K562 (cell line): Measurements from ENCODE around the gene SF3A2. TPM values are rescaled to one million over a fixed set of nuclear protein-coding genes. Genes with fewer than 3 reads are reported as not detected.

ENCODE experiments used
- SRSF9 ChIP-seq: fragments of 200-400 bp; formaldehyde crosslinking; IDR thresholded peaks from 2 replicates; pipeline ENCODE4 v1.6.1; 2017; ENCODE audit warnings: low read depth, low read length, borderline replicate concordance
- ZNF217 ChIP-seq: sonication (generic); formaldehyde crosslinking; IDR thresholded peaks from 2 replicates; pipeline ENCODE4 v1.8.0; 2022; ENCODE audit warnings: mild to moderate bottlenecking, missing genetic modification reagents
- ZNF253 ChIP-seq: fragments of 250-450 bp; sonication (Bioruptor Pico); conservative IDR thresholded peaks from 2 replicates; pipeline ENCODE4 v1.6.1; 2021; ENCODE audit warnings: mild to moderate bottlenecking
- ZNF583 ChIP-seq: fragments of 250-450 bp; sonication (Bioruptor Pico); IDR thresholded peaks from 2 replicates; pipeline ENCODE4 v1.4.0; 2020
- ZNF764 ChIP-seq: fragments of 250-450 bp; sonication (Bioruptor Pico); IDR thresholded peaks from 2 replicates; pipeline ENCODE4 v1.4.0; 2020; ENCODE audit warnings: low read depth, mild to moderate bottlenecking, moderate library complexity
- polyA plus RNA-seq, 8 experiments: library from polyadenylated mRNA; depleted of rRNA in 4 of 8; stranded (reverse) in 5 of 8; unstranded in 3 of 8; fragments of >200 nt; fragmentation: Nextera tagmentation in 2 of 8; fragmentation: Illumina TruSeq in 1 of 8; extraction: Ambion mirVana in 2 of 8; extraction: Trizol in 1 of 8; gene quantifications; 2 replicates each; pipeline versions ENCODE4 v1.2.1 to v1.2.3, GENCODE V29; 2011 to 2014; ENCODE audit warnings: inconsistent platforms in 1 of 8, missing spikeins in 1 of 8
- total RNA-seq, 7 experiments: library from RNA; depleted of rRNA in 6 of 7; stranded (reverse); fragments of >200 nt in 6 of 7; fragmentation: Illumina TruSeq in 2 of 7; extraction: Trizol in 2 of 7; gene quantifications; 2 replicates each; pipeline versions ENCODE4 v1.2.1 to v1.2.3, GENCODE V29; 2011 to 2021; ENCODE audit warnings: low replicate concordance in 1 of 7
- TF ChIP-seq, protein P1 (sequence below): fragments of 150-350 bp; conservative IDR thresholded peaks from 2 replicates; pipeline ENCODE4 v1.6.1; 2014; ENCODE audit warnings: low read length
- TF ChIP-seq, protein P2 (sequence below), 2 experiments: fragments of 450-650 bp in 1 of 2; sonication (generic) in 1 of 2; formaldehyde crosslinking in 1 of 2; IDR thresholded peaks in 1 of 2; conservative IDR thresholded peaks in 1 of 2; 2 replicates each; pipeline versions ENCODE4 v1.6.1 to v1.8.1; 2016 to 2023; ENCODE audit warnings: mild to moderate bottlenecking in 2 of 2, moderate library complexity in 2 of 2, inconsistent platforms in 1 of 2, missing genetic modification reagents in 1 of 2
- TF ChIP-seq, protein P3 (sequence below): fragments of 250-450 bp; sonication (Bioruptor Pico); IDR thresholded peaks from 2 replicates; pipeline ENCODE4 v1.8.0; 2022; ENCODE audit warnings: moderate library complexity, mild to moderate bottlenecking, inconsistent platforms

The SF3A2 gene
- total and polyA plus RNA-seq, 9 of the 15 experiments (the other 6 are each of a cell fraction or from before 2014, with no cell fraction given): 0.17 to 194 (median 22.8) TPM

DNA sequence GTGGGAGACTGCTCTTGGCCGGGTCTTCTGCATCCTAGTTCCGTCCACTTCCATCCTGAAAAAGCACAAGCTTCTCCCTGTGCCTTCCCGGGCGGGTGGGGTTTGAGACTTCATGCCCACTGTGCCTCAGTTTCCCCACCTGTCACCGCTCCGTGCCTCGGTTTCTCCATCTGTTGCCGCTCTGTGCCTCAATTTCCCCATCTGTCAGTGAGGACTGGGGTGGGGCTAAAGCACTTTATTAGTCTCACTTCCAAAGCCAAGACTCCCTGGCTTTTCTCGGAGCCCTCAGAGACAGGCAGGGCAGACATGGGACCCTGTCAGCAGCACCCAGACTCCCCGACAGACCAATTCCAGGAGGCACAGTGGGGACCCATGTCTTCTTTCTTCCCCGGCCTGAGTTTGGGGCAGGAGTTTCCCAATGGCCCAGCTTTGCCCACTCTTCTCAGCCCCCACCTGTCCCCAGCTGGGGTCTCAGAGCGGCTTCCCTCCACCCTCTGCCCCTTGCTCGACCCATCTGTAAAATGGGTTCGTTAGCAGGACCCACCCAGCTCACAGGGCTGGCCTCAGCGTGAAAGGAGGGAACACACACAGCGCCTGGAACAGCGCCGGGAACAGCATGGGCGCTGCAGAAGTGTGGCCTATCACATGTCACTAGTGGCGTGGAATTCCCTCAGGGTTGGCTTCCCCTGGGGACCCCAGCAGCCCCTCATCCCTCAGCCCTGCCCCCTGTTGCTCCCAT lies 49.9 kb downstream of the SF3A2 start (continued):
- TF ChIP-seq, protein P1, sequence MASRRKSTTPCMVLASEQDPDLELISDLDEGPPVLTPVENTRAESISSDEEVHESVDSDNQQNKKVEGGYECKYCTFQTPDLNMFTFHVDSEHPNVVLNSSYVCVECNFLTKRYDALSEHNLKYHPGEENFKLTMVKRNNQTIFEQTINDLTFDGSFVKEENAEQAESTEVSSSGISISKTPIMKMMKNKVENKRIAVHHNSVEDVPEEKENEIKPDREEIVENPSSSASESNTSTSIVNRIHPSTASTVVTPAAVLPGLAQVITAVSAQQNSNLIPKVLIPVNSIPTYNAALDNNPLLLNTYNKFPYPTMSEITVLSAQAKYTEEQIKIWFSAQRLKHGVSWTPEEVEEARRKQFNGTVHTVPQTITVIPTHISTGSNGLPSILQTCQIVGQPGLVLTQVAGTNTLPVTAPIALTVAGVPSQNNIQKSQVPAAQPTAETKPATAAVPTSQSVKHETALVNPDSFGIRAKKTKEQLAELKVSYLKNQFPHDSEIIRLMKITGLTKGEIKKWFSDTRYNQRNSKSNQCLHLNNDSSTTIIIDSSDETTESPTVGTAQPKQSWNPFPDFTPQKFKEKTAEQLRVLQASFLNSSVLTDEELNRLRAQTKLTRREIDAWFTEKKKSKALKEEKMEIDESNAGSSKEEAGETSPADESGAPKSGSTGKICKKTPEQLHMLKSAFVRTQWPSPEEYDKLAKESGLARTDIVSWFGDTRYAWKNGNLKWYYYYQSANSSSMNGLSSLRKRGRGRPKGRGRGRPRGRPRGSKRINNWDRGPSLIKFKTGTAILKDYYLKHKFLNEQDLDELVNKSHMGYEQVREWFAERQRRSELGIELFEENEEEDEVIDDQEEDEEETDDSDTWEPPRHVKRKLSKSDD: no peak
- TF ChIP-seq, protein P2, sequence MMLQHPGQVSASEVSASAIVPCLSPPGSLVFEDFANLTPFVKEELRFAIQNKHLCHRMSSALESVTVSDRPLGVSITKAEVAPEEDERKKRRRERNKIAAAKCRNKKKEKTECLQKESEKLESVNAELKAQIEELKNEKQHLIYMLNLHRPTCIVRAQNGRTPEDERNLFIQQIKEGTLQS (IDR thresholded peaks at IDR 0.05): no peak
- TF ChIP-seq, protein P2 (CRISPR knock-in tag; conservative IDR thresholded peaks at IDR 0.05): no peak
- TF ChIP-seq ZNF217: no peak
- no peak for TF ChIP-seq SRSF9
- no peak for TF ChIP-seq ZNF583 (CRISPR knock-in tag)
- TF ChIP-seq, protein P3, sequence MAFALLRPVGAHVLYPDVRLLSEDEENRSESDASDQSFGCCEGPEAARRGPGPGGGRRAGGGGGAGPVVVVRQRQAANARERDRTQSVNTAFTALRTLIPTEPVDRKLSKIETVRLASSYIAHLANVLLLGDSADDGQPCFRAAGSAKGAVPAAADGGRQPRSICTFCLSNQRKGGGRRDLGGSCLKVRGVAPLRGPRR (CRISPR knock-in tag): no peak
- no peak for TF ChIP-seq ZNF764 (CRISPR knock-in tag)
- TF ChIP-seq ZNF253 (CRISPR knock-in tag): no peak
